SK-N-SH treated with all-trans-retinoic acid at 6 μM for 48 hours (cell line): ENCODE data around the gene SPACA9.

ENCODE experiments used
- ATAC-seq: fragments of 200-7000 bp; cut with Tn5 transposase; 3 replicates; pipeline ENCODE4 v1.9.1; 2020; ENCODE audit warnings: mild to moderate bottlenecking, moderate library complexity
- ARNTL ChIP-seq: fragments of 450-650 bp; formaldehyde crosslinking; IDR thresholded peaks from 2 replicates; pipeline ENCODE4 v1.5.0; 2020; ENCODE audit warnings: low read depth, mild to moderate bottlenecking, moderate library complexity, borderline replicate concordance
- BACH2 ChIP-seq: fragments of 250-450 bp; sonication (Bioruptor Pico); IDR thresholded peaks from 2 replicates; pipeline ENCODE4 v1.9.0; 2021; ENCODE audit warnings: mild to moderate bottlenecking, borderline replicate concordance
- CREB5 ChIP-seq: fragments of 250-450 bp; sonication (Bioruptor Pico); IDR thresholded peaks from 2 replicates; pipeline ENCODE4 v1.5.1; 2020; ENCODE audit warnings: low read depth, mild to moderate bottlenecking, moderate library complexity
- CSDC2 ChIP-seq: fragments of 250-450 bp; sonication (Bioruptor Pico); IDR thresholded peaks from 2 replicates; pipeline ENCODE4 v1.5.0; 2020; ENCODE audit warnings: mild to moderate bottlenecking, moderate library complexity
- CSRNP3 ChIP-seq: fragments of 250-450 bp; sonication (Bioruptor Pico); IDR thresholded peaks from 2 replicates; pipeline ENCODE4 v1.5.1; 2021; ENCODE audit warnings: mild to moderate bottlenecking, moderate library complexity
- ESRRG ChIP-seq: fragments of 250-450 bp; sonication (Bioruptor Pico); IDR thresholded peaks from 2 replicates; pipeline ENCODE4 v1.6.1; 2021; ENCODE audit warnings: mild to moderate bottlenecking
- GLIS3 ChIP-seq: fragments of 250-450 bp; sonication (Bioruptor Pico); IDR thresholded peaks from 2 replicates; pipeline ENCODE4 v1.5.0; 2020; ENCODE audit warnings: mild to moderate bottlenecking, moderate library complexity
- ISL1 ChIP-seq: fragments of 250-450 bp; sonication (Bioruptor Pico); IDR thresholded peaks from 2 replicates; pipeline ENCODE4 v2.1.2; 2022; ENCODE audit warnings: mild to moderate bottlenecking, moderate library complexity
- OSR1 ChIP-seq: fragments of 250-450 bp; sonication (Bioruptor Pico); IDR thresholded peaks from 2 replicates; pipeline ENCODE4 v1.8.0; 2022; ENCODE audit warnings: moderate library complexity, mild to moderate bottlenecking, inconsistent platforms
- PATZ1 ChIP-seq: fragments of 250-450 bp; sonication (Bioruptor Pico); IDR thresholded peaks from 2 replicates; pipeline ENCODE4 v1.8.0; 2020; ENCODE audit warnings: mild to moderate bottlenecking, moderate library complexity, borderline replicate concordance
- POU6F1 ChIP-seq: fragments of 250-450 bp; sonication (Bioruptor Pico); IDR thresholded peaks from 2 replicates; pipeline ENCODE4 v1.8.0; 2021; ENCODE audit warnings: low read depth, mild to moderate bottlenecking, moderate library complexity, borderline replicate concordance
- RARB ChIP-seq: fragments of 250-450 bp; sonication (Bioruptor Pico); IDR thresholded peaks from 2 replicates; pipeline ENCODE4 v1.8.0; 2021; ENCODE audit warnings: mild to moderate bottlenecking, moderate library complexity
- SNAI2 ChIP-seq: fragments of 250-450 bp; sonication (Bioruptor Pico); IDR thresholded peaks from 2 replicates; pipeline ENCODE4 v1.5.0; 2020; ENCODE audit warnings: mild to moderate bottlenecking, moderate library complexity
- TCF4 ChIP-seq: fragments of 250-450 bp; sonication (Bioruptor Pico); IDR thresholded peaks from 2 replicates; pipeline ENCODE4 v1.8.0; 2021; ENCODE audit warnings: mild to moderate bottlenecking, moderate library complexity, borderline replicate concordance
- TOX ChIP-seq: fragments of 250-450 bp; sonication (Bioruptor Pico); IDR thresholded peaks from 2 replicates; pipeline ENCODE4 v1.8.0; 2021; ENCODE audit warnings: mild to moderate bottlenecking, moderate library complexity, borderline replicate concordance
- TSHZ2 ChIP-seq: fragments of 250-450 bp; sonication (Bioruptor Pico); IDR thresholded peaks from 2 replicates; pipeline ENCODE4 v1.5.0; 2020; ENCODE audit warnings: mild to moderate bottlenecking, moderate library complexity
- ZC3H10 ChIP-seq: fragments of 250-450 bp; sonication (Bioruptor Pico); IDR thresholded peaks from 2 replicates; pipeline ENCODE4 v1.5.1; 2021; ENCODE audit warnings: mild to moderate bottlenecking, moderate library complexity
- ZFP3 ChIP-seq: fragments of 250-450 bp; sonication (Bioruptor Pico); IDR thresholded peaks from 2 replicates; pipeline ENCODE4 v1.5.0; 2020; ENCODE audit warnings: mild to moderate bottlenecking, moderate library complexity
- ZFP30 ChIP-seq: fragments of 450-650 bp; formaldehyde crosslinking; IDR thresholded peaks from 2 replicates; pipeline ENCODE4 v1.5.0; 2022; ENCODE audit warnings: mild to moderate bottlenecking, moderate library complexity
- ZNF565 ChIP-seq: fragments of 450-650 bp; formaldehyde crosslinking; conservative IDR thresholded peaks from 2 replicates; pipeline ENCODE4 v1.5.0; 2020; ENCODE audit warnings: low read depth, mild to moderate bottlenecking, moderate library complexity
- ZNF70 ChIP-seq: fragments of 450-650 bp; formaldehyde crosslinking; IDR thresholded peaks from 2 replicates; pipeline ENCODE4 v1.5.0; 2020; ENCODE audit warnings: mild to moderate bottlenecking, moderate library complexity
- ZNF8 ChIP-seq: fragments of 450-650 bp; formaldehyde crosslinking; IDR thresholded peaks from 2 replicates; pipeline ENCODE4 v1.5.0; 2020; ENCODE audit warnings: mild to moderate bottlenecking, moderate library complexity

The SPACA9 gene

GRCh38 chr9:132849185-132849706 is 29.5 kb upstream of the SPACA9 start:
- TF ChIP-seq TSHZ2 (peak; percentile 52; the same call in 1 of the 2 replicates), RARB (CRISPR knock-in tag) (no peak), POU6F1 (CRISPR knock-in tag) (no peak), TCF4 (peak; percentile 63), ESRRG (CRISPR knock-in tag) (no peak), ZFP3 (CRISPR knock-in tag) (no peak)
- peak; percentile 80 for ATAC-seq

- ATAC-seq: no peak
- TF ChIP-seq CSRNP3 (no peak), OSR1 (no peak), PATZ1 (CRISPR knock-in tag) (no peak), ZC3H10 (CRISPR knock-in tag) (no peak), GLIS3 (CRISPR knock-in tag) (no peak), RARB (CRISPR knock-in tag) (no peak), ARNTL (CRISPR knock-in tag) (no peak), BACH2 (CRISPR knock-in tag) (no peak), ESRRG (CRISPR knock-in tag) (no peak), ISL1 (CRISPR knock-in tag) (no peak), ZNF70 (CRISPR knock-in tag) (no peak), TOX (CRISPR knock-in tag) (no peak), ZFP30 (CRISPR knock-in tag) (no peak), CREB5 (CRISPR knock-in tag) (no peak), CSDC2 (no peak)
Observed at GRCh38 chr9:132853482-132853881, 25.2 kb upstream of the SPACA9 start.

- no peak for ATAC-seq
- TF ChIP-seq CREB5 (CRISPR knock-in tag): no peak
- TF ChIP-seq SNAI2 (CRISPR knock-in tag): no peak
- no peak for TF ChIP-seq RARB (CRISPR knock-in tag)
- TF ChIP-seq ARNTL (CRISPR knock-in tag): no peak
- TF ChIP-seq POU6F1 (CRISPR knock-in tag): no peak
- no peak for TF ChIP-seq CSRNP3
- TF ChIP-seq ZNF8 (CRISPR knock-in tag): no peak
- TF ChIP-seq TCF4: no peak
- TF ChIP-seq ZNF565 (CRISPR knock-in tag): no peak
Observed at GRCh38 chr9:132854832-132855231, 23.9 kb upstream of the SPACA9 start.
